Transverse colon (tissue), 4 donors: Measurements from ENCODE around the gene NCKAP5. TPM values are rescaled to one million over a fixed set of nuclear protein-coding genes. Genes with fewer than 3 reads are reported as not detected.

Experiments
- DNase-seq: peaks from one replicate; pipeline ENCODE4 v3.0.0-alpha.2; 2019
- H3K27ac ChIP-seq, 4 donors: fragments of 200-600 bp; sonication (generic); 2 replicates each; pipeline ENCODE4 v1.5.1; 2016 to 2018; ENCODE audit warnings: inconsistent platforms in 4 of 4
- H3K27me3 ChIP-seq: fragments of 200-600 bp; sonication (generic); 2 replicates; pipeline ENCODE4 v1.5.1; 2017; ENCODE audit warnings: inconsistent platforms
- H3K36me3 ChIP-seq, 4 donors: fragments of 200-600 bp; sonication (generic); 2 replicates each; pipeline ENCODE4 v1.5.1; 2017 to 2019; ENCODE audit warnings: inconsistent platforms in 4 of 4
- H3K4me1 ChIP-seq, 4 donors: fragments of 200-600 bp; sonication (generic); 2 replicates each; pipeline ENCODE4 v1.5.1; 2017 to 2020; ENCODE audit warnings: inconsistent platforms in 4 of 4
- H3K4me3 ChIP-seq, 4 donors: fragments of 200-600 bp; sonication (generic); 1 replicate in 1 of 4; 2 replicates in 3 of 4; pipeline versions ENCODE4 v1.5.1 to v1.6.1; 2017 to 2019; ENCODE audit warnings: inconsistent platforms in 4 of 4
- H3K9me3 ChIP-seq, 2 donors: fragments of 200-600 bp; sonication (generic); 2 replicates each; pipeline ENCODE4 v1.5.1; 2017 to 2019; ENCODE audit warnings: inconsistent platforms in 2 of 2
- CTCF ChIP-seq, 5 experiments: fragments of 200-600 bp in 3 of 5; fragments of 450-650 bp in 2 of 5; sonication (generic) in 3 of 5; IDR thresholded peaks; 1 replicate in 2 of 5; 2 replicates in 3 of 5; pipeline ENCODE4 v1.5.1; 2016 to 2017; ENCODE audit warnings: antibody characterized with exemption in 5 of 5, inconsistent platforms in 3 of 5, mild to moderate bottlenecking in 2 of 5, moderate library complexity in 1 of 5
- EP300 ChIP-seq: sonication (generic); formaldehyde crosslinking; IDR thresholded peaks from one replicate; pipeline ENCODE4 v1.6.1; 2017; ENCODE audit warnings: antibody characterized with exemption, low read depth
- POLR2A ChIP-seq: fragments of 450-650 bp; IDR thresholded peaks from one replicate; pipeline ENCODE4 v1.6.1; 2016; ENCODE audit warnings: antibody characterized with exemption, mild to moderate bottlenecking, moderate library complexity
- POLR2AphosphoS5 ChIP-seq, 3 donors: sonication (generic); formaldehyde crosslinking; IDR thresholded peaks; one replicate each; pipeline ENCODE4 v1.6.1; 2016; ENCODE audit warnings: antibody characterized with exemption in 3 of 3
- WGBS, 2 donors: methylation state at CpG; one replicate each; pipeline ENCODE4 v1.1.5; 2018; ENCODE audit warnings: low coverage in 1 of 2; 5-methylcytosine and 5-hydroxymethylcytosine counted together
- in situ Hi-C, 4 donors: fragments of 200-750 bp; cut with MboI; loops; one replicate each; pipeline versions ENCODE4 v1.15.0 to v1.15.1; 2017; ENCODE audit warnings: low sequenced_read_pairs in 3 of 4, low pct_ligation_motif_present in 1 of 4, low pct_unique_long_range_greater_than_20kb in 1 of 4
- intact Hi-C: fragments of 100-400 bp; cut with DNase I; formaldehyde crosslinking; loops from one replicate; pipeline ENCODE4 v1.15.1; 2023; ENCODE audit warnings: low total_unique reads
- total RNA-seq, 4 donors: library from RNA; depleted of rRNA; stranded (reverse); fragments of >200 nt; gene quantifications; one replicate each; pipeline ENCODE4 v1.1.0, GENCODE V29; 2016

Gene NCKAP5
- total RNA-seq, 4 donors from 2014 or later, result 1.1 to 10.9 (median 5.0) TPM

- intact Hi-C loops, result no loop called here
- Histone ChIP-seq H3K27me3 (no peaks in the 10 kb centered on the region), H3K9me3 (no peaks in the 10 kb centered on the region), H3K4me3 (no peak overlapping the region), H3K36me3 (no peaks in the 10 kb centered on the region), H3K27ac (no peak overlapping the region), H3K4me1 (peaks cover 0 to 3% (median 0%) of the 10 kb centered on the region in 4 donors)
- no peak for DNase-seq
- 71 to 90% methylated on average over 2 to 5 of the region's 5 CpGs for WGBS, 2 donors
- in situ Hi-C loops, result no loop called here
- TF ChIP-seq POLR2AphosphoS5 (IDR thresholded peaks at IDR 0.05) (no peak), CTCF (IDR thresholded peaks at IDR 0.05) (no peak), POLR2A (no peak), EP300 (no peak)
Measured at GRCh38 chr2:133574186-133574585, 5.9 kb upstream of the NCKAP5 start.

GRCh38 chr2:133573491-133574162, 5.4 kb upstream of the NCKAP5 start:
- no peaks in the 10 kb centered on the region for H3K9me3 ChIP-seq
- no peak for DNase-seq
- no peak for TF ChIP-seq CTCF (IDR thresholded peaks at IDR 0.05)
- TF ChIP-seq EP300, result no peak
- no peak for TF ChIP-seq POLR2A
- no peak for TF ChIP-seq POLR2AphosphoS5 (IDR thresholded peaks at IDR 0.05)
- H3K4me3 ChIP-seq, result no peak overlapping the region
- in situ Hi-C loops (no loop called here), intact Hi-C loops (no loop called here)
- peaks cover 0 to 3% (median 0%) of the 10 kb centered on the region in 4 donors for H3K4me1 ChIP-seq
- no peaks in the 10 kb centered on the region for H3K27me3 ChIP-seq
- WGBS, 2 donors, result 91 to 95% methylated on average over 6 of the region's 6 CpGs
- H3K36me3 ChIP-seq, result no peaks in the 10 kb centered on the region
- no peak overlapping the region for H3K27ac ChIP-seq

GRCh38 chr2:133571249-133571648, 3.0 kb upstream of the NCKAP5 start:
- DNase-seq, result no peak
- in situ Hi-C loops, result no loop called here
- 83 to 100% methylated on average over 2 to 6 of the region's 6 CpGs for WGBS, 2 donors

GRCh38 chr2:133570542-133570941, 2.3 kb upstream of the NCKAP5 start:
- H3K36me3 ChIP-seq, result no peaks in the 10 kb centered on the region
- in situ Hi-C loops, result no loop called here
- 83 to 87% methylated on average over 1 to 5 of the region's 5 CpGs for WGBS, 2 donors
- H3K27me3 ChIP-seq, result no peaks in the 10 kb centered on the region
- H3K4me3 ChIP-seq, result no peak overlapping the region
- intact Hi-C loops, result no loop called here
- no peak for DNase-seq
- peaks cover 0 to 14% (median 7%) of the 10 kb centered on the region in 4 donors for H3K4me1 ChIP-seq
- no peaks in the 10 kb centered on the region for H3K9me3 ChIP-seq
- H3K27ac ChIP-seq, result no peak overlapping the region
- TF ChIP-seq POLR2AphosphoS5 (IDR thresholded peaks at IDR 0.05), result no peak
- no peak for TF ChIP-seq EP300
- TF ChIP-seq POLR2A, result no peak
- no peak for TF ChIP-seq CTCF (IDR thresholded peaks at IDR 0.05)

More at GRCh38 chr2:133571249-133571648, 3.0 kb upstream of the NCKAP5 start:
- Histone ChIP-seq H3K36me3 (no peaks in the 10 kb centered on the region), H3K4me1 (peaks cover 0 to 14% (median 7%) of the 10 kb centered on the region in 4 donors), H3K27ac (no peak overlapping the region), H3K27me3 (no peaks in the 10 kb centered on the region), H3K9me3 (no peaks in the 10 kb centered on the region), H3K4me3 (no peak overlapping the region)
- intact Hi-C loops, result no loop called here
- no peak for TF ChIP-seq POLR2A
- TF ChIP-seq CTCF (IDR thresholded peaks at IDR 0.05), result no peak
